Subcutaneous abdominal adipose tissue (tissue), 5 donors: Measurements from ENCODE around the gene POLR3GL.

Experiments
- H3K27ac ChIP-seq: one replicate; pipeline ENCODE4 v1.7.0; 2013; ENCODE audit warnings: low read depth, mild to moderate bottlenecking, inconsistent platforms, low read length, moderate library complexity
- H3K27me3 ChIP-seq, 5 donors: one replicate each; pipeline ENCODE4 v1.7.0; 2013; ENCODE audit warnings: low read length in 5 of 5, inconsistent platforms in 1 of 5; ENCODE audit not compliant: control insufficient read depth in 5 of 5, insufficient read depth in 4 of 5
- H3K36me3 ChIP-seq, 5 donors: one replicate each; pipeline ENCODE4 v1.7.0; 2013; ENCODE audit warnings: low read length in 5 of 5; ENCODE audit not compliant: control insufficient read depth in 5 of 5, insufficient read depth in 5 of 5
- H3K4me1 ChIP-seq, 5 donors: one replicate each; pipeline ENCODE4 v1.7.0; 2013; ENCODE audit warnings: low read length in 5 of 5, mild to moderate bottlenecking in 3 of 5, moderate library complexity in 1 of 5; ENCODE audit not compliant: control insufficient read depth in 5 of 5, insufficient read depth in 5 of 5
- H3K4me3 ChIP-seq, 5 donors: one replicate each; pipeline ENCODE4 v1.7.0; 2013; ENCODE audit warnings: low read length in 5 of 5, low read depth in 1 of 5
- H3K9ac ChIP-seq, 5 donors: one replicate each; pipeline ENCODE4 v1.7.0; 2013; ENCODE audit warnings: low read length in 5 of 5, mild to moderate bottlenecking in 4 of 5, moderate library complexity in 3 of 5
- H3K9me3 ChIP-seq, 5 donors: one replicate each; pipeline ENCODE4 v1.7.0; 2013; ENCODE audit warnings: low read length in 5 of 5; ENCODE audit not compliant: control insufficient read depth in 5 of 5
- donor health status: healthy.
- donor health status: healthy.
- donor health status: healthy.
- donor health status: healthy.
- donor health status: healthy.

POLR3GL gene

GRCh38 chr1:145995148-145995881, 30.8 kb downstream of the POLR3GL start:
- Histone ChIP-seq H3K4me1 (peaks cover 11 to 76% (median 68%) of the 10 kb centered on the region in 5 donors), H3K36me3 (peaks cover 23 to 38% (median 30%) of the 10 kb centered on the region in 5 donors), H3K27ac (peak overlapping the region; percentile 88), H3K9ac (peak overlapping the region; percentile 87 to 100 (median 92)), H3K9me3 (no peaks in the 10 kb centered on the region), H3K4me3 (peak overlapping the region; percentile 89 to 100 (median 100)), H3K27me3 (no peaks in the 10 kb centered on the region)

- Histone ChIP-seq H3K9me3 (no peaks in the 10 kb centered on the region), H3K36me3 (peaks cover 23 to 38% (median 30%) of the 10 kb centered on the region in 5 donors), H3K27me3 (no peaks in the 10 kb centered on the region), H3K9ac (peak overlapping the region; percentile 87 to 100 (median 92)), H3K4me1 (peaks cover 11 to 71% (median 68%) of the 10 kb centered on the region in 5 donors), H3K27ac (peak overlapping the region; percentile 88), H3K4me3 (peak overlapping the region; percentile 89 to 100 (median 100))
These were observed 31.5 kb downstream of the POLR3GL start for GRCh38 chr1:145995964-145996432.

- Histone ChIP-seq H3K27me3 (no peaks in the 10 kb centered on the region), H3K9ac (peak within 1 kb of the TSS; percentile 87 to 100 (median 92)), H3K4me3 (peak within 1 kb of the TSS; percentile 89 to 100 (median 100)), H3K4me1 (peaks cover 11 to 71% (median 67%) of the 10 kb centered on the region in 5 donors), H3K9me3 (no peaks in the 10 kb centered on the region), H3K27ac (peak within 1 kb of the TSS; percentile 88), H3K36me3 (peaks cover 23 to 38% (median 30%) of the 10 kb centered on the region in 5 donors)
These were observed 32.0 kb downstream of the POLR3GL start, which contains the start of gene TXNIP for GRCh38 chr1:145996433-145997015. Gene TXNIP, minus strand, starts transcription at chr1:145996579. Its CDS starts 313 bp downstream, at chr1:145996266.

GRCh38 chr1:145997016-145997717, 32.7 kb downstream of the POLR3GL start:
- Histone ChIP-seq H3K27me3 (no peaks in the 10 kb centered on the region), H3K9me3 (no peaks in the 10 kb centered on the region), H3K9ac (peak overlapping the region; percentile 69 to 92 (median 90)), H3K27ac (peak overlapping the region; percentile 88), H3K4me1 (peaks cover 13 to 71% (median 63%) of the 10 kb centered on the region in 5 donors), H3K4me3 (peak overlapping the region; percentile 89 to 100 (median 92)), H3K36me3 (peaks cover 23 to 35% (median 30%) of the 10 kb centered on the region in 5 donors)

GRCh38 chr1:145997718-145998023, 33.2 kb downstream of the POLR3GL start:
- Histone ChIP-seq H3K9ac (peak overlapping the region in 4 of 5 donors; percentile 86 to 92 (median 91)), H3K4me3 (peak overlapping the region; percentile 89 to 100 (median 92)), H3K27ac (peak overlapping the region; percentile 88)

GRCh38 chr1:145999321-146000024, 35.0 kb downstream of the POLR3GL start:
- H3K9ac ChIP-seq: peak overlapping the region in 4 of 5 donors; percentile 25 to 82 (median 70)
- H3K4me3 ChIP-seq: peak overlapping the region; percentile 16 to 100 (median 89)
- H3K27me3 ChIP-seq: no peaks in the 10 kb centered on the region
- peak overlapping the region; percentile 88 for H3K27ac ChIP-seq
- H3K9me3 ChIP-seq: no peaks in the 10 kb centered on the region
- peaks cover 8 to 49% (median 44%) of the 10 kb centered on the region in 5 donors for H3K4me1 ChIP-seq
- peaks cover 9 to 12% (median 10%) of the 10 kb centered on the region in 5 donors for H3K36me3 ChIP-seq

More at GRCh38 chr1:145997718-145998023, 33.2 kb downstream of the POLR3GL start:
- no peaks in the 10 kb centered on the region for H3K27me3 ChIP-seq
- H3K4me1 ChIP-seq: peaks cover 10 to 66% (median 58%) of the 10 kb centered on the region in 5 donors
- peaks cover 23 to 30% (median 27%) of the 10 kb centered on the region in 5 donors for H3K36me3 ChIP-seq
- no peaks in the 10 kb centered on the region for H3K9me3 ChIP-seq

GRCh38 chr1:146001709-146002108, 37.2 kb downstream of the POLR3GL start:
- no peaks in the 10 kb centered on the region for H3K9me3 ChIP-seq
- H3K27ac ChIP-seq: peak overlapping the region; percentile 88
- H3K36me3 ChIP-seq: no peaks in the 10 kb centered on the region
- peak overlapping the region in 1 of 5 donors; percentile 58 for H3K9ac ChIP-seq
- no peak overlapping the region for H3K4me3 ChIP-seq
- H3K27me3 ChIP-seq: no peaks in the 10 kb centered on the region
- H3K4me1 ChIP-seq: peaks cover 5 to 61% (median 58%) of the 10 kb centered on the region in 5 donors

GRCh38 chr1:146007489-146008133, 43.1 kb downstream of the POLR3GL start:
- no peaks in the 10 kb centered on the region for H3K36me3 ChIP-seq
- no peak overlapping the region for H3K4me3 ChIP-seq
- H3K9me3 ChIP-seq: no peaks in the 10 kb centered on the region
- no peaks in the 10 kb centered on the region for H3K27me3 ChIP-seq
- H3K9ac ChIP-seq: peak overlapping the region in 1 of 5 donors; percentile 55
- peak overlapping the region; percentile 69 for H3K27ac ChIP-seq
- peaks cover 1 to 45% (median 29%) of the 10 kb centered on the region in 5 donors for H3K4me1 ChIP-seq
